BLaER1 (cell line): ENCODE data around the gene FSTL1.
A peak's percentile ranks its signal among the peaks of the same experiment; 100 is the strongest.

Source experiments
- H3K27ac ChIP-seq: shearing (Covaris generic); formaldehyde crosslinking; 2 replicates; pipeline ENCODE4 v1.8.1; 2022
- H3K27me3 ChIP-seq: shearing (Covaris generic); formaldehyde crosslinking; 2 replicates; pipeline ENCODE4 v1.8.1; 2022
- H3K36me3 ChIP-seq: shearing (Covaris generic); formaldehyde crosslinking; 2 replicates; pipeline ENCODE4 v1.8.1; 2022
- H3K4me1 ChIP-seq: shearing (Covaris generic); formaldehyde crosslinking; 2 replicates; pipeline ENCODE4 v1.8.1; 2022
- H3K4me2 ChIP-seq: shearing (Covaris generic); formaldehyde crosslinking; 2 replicates; pipeline ENCODE4 v1.8.1; 2022
- H3K4me3 ChIP-seq: shearing (Covaris generic); formaldehyde crosslinking; 2 replicates; pipeline ENCODE4 v1.8.1; 2022
- H3K9ac ChIP-seq: shearing (Covaris generic); formaldehyde crosslinking; 2 replicates; pipeline ENCODE4 v1.8.1; 2022
- H3K9me3 ChIP-seq: shearing (Covaris generic); formaldehyde crosslinking; 2 replicates; pipeline ENCODE4 v1.8.1; 2022
- H4K20me1 ChIP-seq: shearing (Covaris generic); formaldehyde crosslinking; 2 replicates; pipeline ENCODE4 v1.8.1; 2022
- Cebpa-rat ChIP-seq: shearing (Covaris generic); IDR thresholded peaks from 2 replicates; pipeline ENCODE4 v1.8.1; 2022

Gene FSTL1

GRCh38 chr3:120370463-120370862, 80.3 kb downstream of the FSTL1 start:
- Histone ChIP-seq H3K27ac (no peak overlapping the region), H3K9me3 (no peaks in the 10 kb centered on the region), H4K20me1 (no peaks in the 10 kb centered on the region), H3K4me2 (no peak overlapping the region), H3K27me3 (no peaks in the 10 kb centered on the region), H3K4me1 (no peaks in the 10 kb centered on the region), H3K4me3 (no peak overlapping the region), H3K36me3 (no peaks in the 10 kb centered on the region), H3K9ac (no peak overlapping the region)
- TF ChIP-seq Cebpa-rat: no peak

GRCh38 chr3:120369037-120369467, 81.7 kb downstream of the FSTL1 start:
- Histone ChIP-seq H3K4me3 (no peak overlapping the region), H4K20me1 (no peaks in the 10 kb centered on the region), H3K4me2 (no peak overlapping the region), H3K9ac (no peak overlapping the region), H3K4me1 (no peaks in the 10 kb centered on the region), H3K9me3 (no peaks in the 10 kb centered on the region), H3K27ac (no peak overlapping the region), H3K36me3 (no peaks in the 10 kb centered on the region), H3K27me3 (no peaks in the 10 kb centered on the region)
- no peak for TF ChIP-seq Cebpa-rat

- Histone ChIP-seq H3K36me3 (no peaks in the 10 kb centered on the region), H3K4me3 (no peak overlapping the region), H3K27me3 (no peaks in the 10 kb centered on the region), H3K9me3 (no peaks in the 10 kb centered on the region), H4K20me1 (no peaks in the 10 kb centered on the region), H3K9ac (no peak overlapping the region), H3K4me2 (no peak overlapping the region), H3K27ac (no peak overlapping the region), H3K4me1 (no peaks in the 10 kb centered on the region)
- no peak for TF ChIP-seq Cebpa-rat
These were observed 82.6 kb downstream of the FSTL1 start for GRCh38 chr3:120368172-120368571.

DNA sequence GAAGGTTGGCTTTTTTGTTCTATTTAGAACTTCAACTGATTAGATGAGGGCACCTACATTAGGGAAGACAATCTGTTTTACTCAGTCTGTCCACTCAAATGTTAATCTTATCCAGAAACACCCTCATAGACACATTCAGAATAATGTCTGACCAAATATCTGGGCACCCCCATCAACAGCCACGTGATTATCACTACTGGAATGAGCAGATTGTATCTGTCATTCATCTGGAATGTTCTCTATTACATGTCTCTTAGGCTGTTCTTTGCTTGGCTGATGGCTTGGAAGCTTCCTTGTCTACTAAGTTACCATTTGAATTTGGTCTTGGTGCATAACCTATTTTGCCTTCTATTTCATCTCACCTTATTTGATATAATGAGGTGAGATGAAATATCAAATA, 86.0 kb downstream of the FSTL1 start:
- no peaks in the 10 kb centered on the region for H4K20me1 ChIP-seq
- TF ChIP-seq Cebpa-rat: no peak
- no peaks in the 10 kb centered on the region for H3K36me3 ChIP-seq
- no peaks in the 10 kb centered on the region for H3K9me3 ChIP-seq
- H3K9ac ChIP-seq: no peak overlapping the region
- no peaks in the 10 kb centered on the region for H3K4me1 ChIP-seq
- no peak overlapping the region for H3K4me3 ChIP-seq
- H3K27ac ChIP-seq: no peak overlapping the region
- no peaks in the 10 kb centered on the region for H3K27me3 ChIP-seq
- H3K4me2 ChIP-seq: no peak overlapping the region

GRCh38 chr3:120364101-120364500, 86.7 kb downstream of the FSTL1 start:
- TF ChIP-seq Cebpa-rat: no peak
- no peak overlapping the region for H3K9ac ChIP-seq
- H3K9me3 ChIP-seq: no peaks in the 10 kb centered on the region
- H3K4me3 ChIP-seq: no peak overlapping the region
- H4K20me1 ChIP-seq: no peaks in the 10 kb centered on the region
- no peak overlapping the region for H3K27ac ChIP-seq
- no peaks in the 10 kb centered on the region for H3K36me3 ChIP-seq
- H3K4me2 ChIP-seq: no peak overlapping the region
- H3K27me3 ChIP-seq: no peaks in the 10 kb centered on the region
- no peaks in the 10 kb centered on the region for H3K4me1 ChIP-seq

- Histone ChIP-seq H3K27ac (no peak overlapping the region), H3K4me3 (no peak overlapping the region), H3K36me3 (no peaks in the 10 kb centered on the region), H3K4me2 (no peak overlapping the region), H3K27me3 (no peaks in the 10 kb centered on the region), H3K4me1 (no peaks in the 10 kb centered on the region), H3K9me3 (no peaks in the 10 kb centered on the region), H4K20me1 (no peaks in the 10 kb centered on the region), H3K9ac (no peak overlapping the region)
- no peak for TF ChIP-seq Cebpa-rat
These were observed 93.0 kb downstream of the FSTL1 start for GRCh38 chr3:120357807-120358206.

- no peak overlapping the region for H3K9ac ChIP-seq
- H3K9me3 ChIP-seq: no peaks in the 10 kb centered on the region
- H4K20me1 ChIP-seq: no peaks in the 10 kb centered on the region
- no peak overlapping the region for H3K4me3 ChIP-seq
- no peaks in the 10 kb centered on the region for H3K27me3 ChIP-seq
- no peaks in the 10 kb centered on the region; the same call in 1 of the 2 replicates for H3K4me1 ChIP-seq
- no peak for TF ChIP-seq Cebpa-rat
- no peak overlapping the region for H3K27ac ChIP-seq
- H3K4me2 ChIP-seq: no peak overlapping the region
- no peaks in the 10 kb centered on the region for H3K36me3 ChIP-seq
These were observed 95.3 kb downstream of the FSTL1 start for GRCh38 chr3:120355486-120355885.

DNA sequence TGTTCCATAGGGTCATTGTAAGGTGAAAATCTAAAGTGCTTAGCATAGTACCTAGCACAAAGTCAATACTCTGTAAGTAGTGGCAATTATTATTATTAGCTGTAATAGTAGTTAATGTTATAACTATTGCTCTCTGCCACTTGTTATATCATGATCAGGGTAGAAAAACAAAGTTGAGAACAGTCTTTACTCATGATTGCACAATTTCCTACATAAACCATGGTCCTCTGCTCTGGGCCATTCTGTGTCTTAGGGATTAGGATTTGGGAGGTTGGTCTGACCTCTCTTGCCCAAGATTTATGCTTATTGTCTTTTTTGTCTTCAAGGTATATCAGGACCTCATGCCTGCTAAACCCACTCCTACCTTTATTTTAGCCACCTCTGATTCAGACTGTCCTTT, 97.3 kb downstream of the FSTL1 start:
- H3K4me2 ChIP-seq: no peak overlapping the region
- no peaks in the 10 kb centered on the region for H3K36me3 ChIP-seq
- H3K4me1 ChIP-seq: peaks cover 6% of the 10 kb centered on the region
- H3K9me3 ChIP-seq: no peaks in the 10 kb centered on the region
- no peak for TF ChIP-seq Cebpa-rat
- no peak overlapping the region for H3K27ac ChIP-seq
- peaks cover 3% of the 10 kb centered on the region for H4K20me1 ChIP-seq
- no peaks in the 10 kb centered on the region for H3K27me3 ChIP-seq
- H3K9ac ChIP-seq: no peak overlapping the region
- no peak overlapping the region for H3K4me3 ChIP-seq

DNA sequence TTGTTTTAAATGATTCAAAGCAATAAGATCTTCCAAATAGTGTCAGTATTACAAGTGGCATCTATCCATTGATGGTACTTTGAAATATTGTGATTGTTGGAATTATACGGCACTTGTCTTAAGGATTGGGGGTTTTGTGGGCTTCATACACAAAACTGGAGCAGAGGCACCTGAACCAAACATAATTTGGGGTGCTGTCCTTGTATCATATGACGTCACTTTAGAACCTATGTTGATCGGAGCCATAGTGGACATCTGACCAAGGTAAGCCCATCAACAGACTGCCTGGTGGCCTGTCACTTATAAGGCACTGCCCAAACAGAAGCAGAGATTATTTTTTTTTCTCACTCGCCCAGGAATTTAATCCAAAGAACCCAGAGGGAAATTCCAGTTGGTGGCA, 98.8 kb downstream of the FSTL1 start:
- Histone ChIP-seq H3K27ac (no peak overlapping the region), H3K36me3 (no peaks in the 10 kb centered on the region), H3K9me3 (no peaks in the 10 kb centered on the region), H3K4me1 (peaks cover 15% of the 10 kb centered on the region), H4K20me1 (peaks cover 18% of the 10 kb centered on the region), H3K27me3 (no peaks in the 10 kb centered on the region), H3K4me3 (no peak overlapping the region), H3K9ac (no peak overlapping the region), H3K4me2 (no peak overlapping the region)
- no peak for TF ChIP-seq Cebpa-rat

- no peak overlapping the region for H3K27ac ChIP-seq
- no peaks in the 10 kb centered on the region for H3K27me3 ChIP-seq
- no peak overlapping the region for H3K9ac ChIP-seq
These were observed 100.3 kb downstream of the FSTL1 start for GRCh38 chr3:120350401-120350941.

DNA sequence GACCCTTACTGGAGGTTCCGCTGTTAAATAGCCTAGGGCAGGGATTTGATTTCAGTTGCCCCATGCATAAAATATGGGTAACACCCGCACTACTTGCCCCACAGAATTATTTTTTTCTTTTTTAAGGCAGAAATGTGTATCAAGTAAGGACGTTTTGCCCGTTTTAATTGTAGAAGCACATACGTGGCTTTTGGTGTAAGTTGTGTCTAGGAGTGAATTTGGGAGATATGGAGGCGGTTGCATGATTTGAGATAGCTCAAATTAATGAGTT, 101.0 kb downstream of the FSTL1 start:
- peaks cover 40% of the 10 kb centered on the region for H4K20me1 ChIP-seq
- peak overlapping the region; percentile 93 for H3K27ac ChIP-seq
- H3K9me3 ChIP-seq: no peaks in the 10 kb centered on the region
- H3K36me3 ChIP-seq: peaks cover 19% of the 10 kb centered on the region; the same call in 1 of the 2 replicates
- no peaks in the 10 kb centered on the region for H3K27me3 ChIP-seq
- H3K9ac ChIP-seq: peak overlapping the region; percentile 88
- peak overlapping the region; percentile 96 for H3K4me2 ChIP-seq
- H3K4me3 ChIP-seq: peak overlapping the region; percentile 93
- H3K4me1 ChIP-seq: peaks cover 38% of the 10 kb centered on the region
- no peak for TF ChIP-seq Cebpa-rat

More at GRCh38 chr3:120350401-120350941, 100.3 kb downstream of the FSTL1 start:
- Histone ChIP-seq H3K4me2 (peak overlapping the region; percentile 96), H4K20me1 (peaks cover 33% of the 10 kb centered on the region), H3K9me3 (no peaks in the 10 kb centered on the region), H3K4me3 (0 out of 2 replicates have a peak overlapping the region, but pooled peaks have one; percentile 93), H3K4me1 (peaks cover 31% of the 10 kb centered on the region), H3K36me3 (peaks cover 15% of the 10 kb centered on the region; the same call in 1 of the 2 replicates)
- TF ChIP-seq Cebpa-rat: no peak
